SK-N-SH (cell line): ENCODE results near the gene SPEF1. TPM values are rescaled to one million over a fixed set of nuclear protein-coding genes. Genes with fewer than 3 reads are reported as not detected.

Source experiments
- CTCF ChIA-PET: fragments of 300-600, 350-600 bp; formaldehyde crosslinking; extraction: SDS; loops from one replicate; lab custom pipeline; 2021; lab: Yijun Ruan, JAX
- POLR2A ChIA-PET: fragments of 350-600 bp; sonication (Branson Sonifier 250); formaldehyde crosslinking; extraction: SDS; loops from one replicate; lab custom pipeline; 2020; ENCODE audit warnings: antibody characterized with exemption, inconsistent platforms; lab: Yijun Ruan, JAX
- DNase-seq: peaks from one replicate; pipeline ENCODE4 v3.0.0; 2012
- H2AFZ ChIP-seq: fragments of 200-600 bp; sonication (generic); 2 replicates; pipeline ENCODE4 v1.8.1; 2016; ENCODE audit warnings: antibody characterized with exemption, mild to moderate bottlenecking, low read depth
- H3F3A ChIP-seq: fragments of 200-600 bp; sonication (generic); replicated peaks from 2 replicates; pipeline ENCODE3; 2016; ENCODE audit warnings: antibody characterized with exemption, mild to moderate bottlenecking; ENCODE audit not compliant: insufficient read depth
- H3K27ac ChIP-seq, 2 experiments: fragments of 200-500 bp in 1 of 2; fragments of 200-600 bp in 1 of 2; sonication (Bioruptor generic) in 1 of 2; sonication (generic), shearing (Covaris generic) in 1 of 2; 2 replicates each; pipeline versions ENCODE4 v1.5.1 to v1.6.1; 2014 to 2016; ENCODE audit warnings: low read depth in 2 of 2, inconsistent platforms in 1 of 2, low read length in 1 of 2, mild to moderate bottlenecking in 1 of 2, mixed read lengths in 1 of 2
- H3K27me3 ChIP-seq: fragments of 200-600 bp; sonication (generic), shearing (Covaris generic); 2 replicates; pipeline ENCODE4 v1.6.1; 2016; ENCODE audit warnings: mixed run types; ENCODE audit not compliant: insufficient read depth
- H3K36me3 ChIP-seq, 2 experiments: fragments of 200-500 bp in 1 of 2; fragments of 200-600 bp in 1 of 2; sonication (Bioruptor generic) in 1 of 2; sonication (generic) in 1 of 2; replicated peaks in 1 of 2; 2 replicates each; pipeline versions ENCODE3 to v1.5.1; 2014 to 2016; ENCODE audit warnings: low read length in 1 of 2, mild to moderate bottlenecking in 1 of 2; ENCODE audit not compliant: insufficient read depth in 2 of 2, control insufficient read depth in 1 of 2
- H3K4me1 ChIP-seq, 2 experiments: fragments of 200-500 bp in 1 of 2; fragments of 200-600 bp in 1 of 2; sonication (Bioruptor generic) in 1 of 2; sonication (generic), shearing (Covaris generic) in 1 of 2; 2 replicates each; pipeline versions ENCODE4 v1.5.1 to v1.6.1; 2014 to 2016; ENCODE audit warnings: low read depth in 1 of 2, low read length in 1 of 2, mixed run types in 1 of 2; ENCODE audit not compliant: insufficient read depth in 2 of 2, control insufficient read depth in 1 of 2
- H3K4me2 ChIP-seq: fragments of 200-600 bp; sonication (generic), shearing (Covaris generic); 2 replicates; pipeline ENCODE4 v1.6.1; 2017; ENCODE audit warnings: mixed run types
- H3K4me3 ChIP-seq, 2 experiments: fragments of 200-500 bp in 1 of 2; fragments of 200-600 bp in 1 of 2; sonication (Bioruptor generic) in 1 of 2; sonication (generic), shearing (Covaris generic) in 1 of 2; 2 replicates each; pipeline versions ENCODE4 v1.5.1 to v1.8.1; 2014 to 2016; ENCODE audit warnings: low read depth in 2 of 2, inconsistent platforms in 1 of 2, low read length in 1 of 2, mild to moderate bottlenecking in 1 of 2, mixed read lengths in 1 of 2, moderate library complexity in 1 of 2
- H3K79me2 ChIP-seq: fragments of 200-600 bp; sonication (generic); 2 replicates; pipeline ENCODE4 v1.8.1; 2017; ENCODE audit warnings: mild to moderate bottlenecking; ENCODE audit not compliant: insufficient read depth
- H3K9ac ChIP-seq: fragments of 200-600 bp; sonication (generic); 2 replicates; pipeline ENCODE4 v1.6.1; 2017; ENCODE audit warnings: mixed run types
- H3K9me2 ChIP-seq: fragments of 200-600 bp; sonication (generic); 2 replicates; pipeline ENCODE4 v1.6.1; 2017; ENCODE audit warnings: mixed run types
- H3K9me3 ChIP-seq: fragments of 200-600 bp; sonication (generic); 2 replicates; pipeline ENCODE4 v1.6.1; 2017; ENCODE audit warnings: mixed run types, mild to moderate bottlenecking, moderate library complexity
- H4K20me1 ChIP-seq: fragments of 200-600 bp; sonication (generic); 2 replicates; pipeline ENCODE4 v1.6.1; 2017; ENCODE audit warnings: mild to moderate bottlenecking, mixed run types; ENCODE audit not compliant: insufficient read depth
- CTCF ChIP-seq: fragments of 200-600 bp; sonication (generic); IDR thresholded peaks from 2 replicates; pipeline ENCODE4 v1.6.1; 2017; ENCODE audit warnings: antibody characterized with exemption, mild to moderate bottlenecking, moderate library complexity
- ELF1 ChIP-seq: IDR thresholded peaks from 2 replicates; pipeline ENCODE4 v1.4.0; 2012
- EZH2phosphoT487 ChIP-seq: fragments of 200-600 bp; sonication (generic); IDR thresholded peaks from 2 replicates; pipeline ENCODE4 v1.6.1; 2017; ENCODE audit warnings: low read depth, mixed run types, mild to moderate bottlenecking, antibody characterized with exemption, moderate library complexity, borderline replicate concordance
- FOXJ3 ChIP-seq: sonication (generic); formaldehyde crosslinking; IDR thresholded peaks from 2 replicates; pipeline ENCODE4 v1.5.1; 2020; ENCODE audit warnings: mild to moderate bottlenecking, missing genetic modification reagents
- GATA2 ChIP-seq: sonication (generic); formaldehyde crosslinking; IDR thresholded peaks from 2 replicates; pipeline ENCODE4 v1.5.0; 2020; ENCODE audit warnings: mild to moderate bottlenecking, missing genetic modification reagents
- IRF3 ChIP-seq: fragments of 150-350 bp; IDR thresholded peaks from 2 replicates; pipeline ENCODE4 v1.6.1; 2016; ENCODE audit warnings: mild to moderate bottlenecking, low read depth, low read length
- NFIC ChIP-seq: IDR thresholded peaks from 2 replicates; pipeline ENCODE4 v1.4.0; 2012; ENCODE audit warnings: borderline replicate concordance
- RAD21 ChIP-seq: IDR thresholded peaks from 2 replicates; pipeline ENCODE4 v1.6.1; 2012; ENCODE audit warnings: mild to moderate bottlenecking, low read length
- TAF1 ChIP-seq: IDR thresholded peaks from 2 replicates; pipeline ENCODE4 v1.6.1; 2012; ENCODE audit warnings: low read depth, mild to moderate bottlenecking, low read length, moderate library complexity, borderline replicate concordance
- TEAD4 ChIP-seq: IDR thresholded peaks from 2 replicates; pipeline ENCODE4 v1.4.0; 2012; ENCODE audit warnings: mild to moderate bottlenecking, borderline replicate concordance; ENCODE audit not compliant: insufficient read depth
- USF1 ChIP-seq: IDR thresholded peaks from 2 replicates; pipeline ENCODE4 v1.4.0; 2012; ENCODE audit warnings: low read depth, borderline replicate concordance
- USF2 ChIP-seq: fragments of 150-350 bp; IDR thresholded peaks from 2 replicates; pipeline ENCODE4 v1.6.1; 2017; ENCODE audit warnings: antibody characterized with exemption, low read length, low read depth, borderline replicate concordance
- YY1 ChIP-seq: IDR thresholded peaks from 2 replicates; pipeline ENCODE4 v1.4.0; 2012; ENCODE audit warnings: low read depth, mild to moderate bottlenecking
- WGBS: methylation state at CpG from one replicate; pipeline ENCODE4 v1.1.6; 2017; ENCODE audit warnings: low lambda C conversion rate; 5-methylcytosine and 5-hydroxymethylcytosine counted together
- polyA plus RNA-seq, 3 experiments: library from polyadenylated mRNA; depleted of rRNA; stranded (reverse); fragments of >200 nt; gene quantifications; 2 replicates each; pipeline ENCODE4 v1.2.3, GENCODE V29; 2012

The SPEF1 gene
- polyA plus RNA-seq, 1 of the 3 experiments (the other 2 are of a cell fraction) = 1.6 TPM

GRCh38 chr20:3820048-3820900 lies 39.0 kb upstream of the SPEF1 start, which contains the start of gene AP5S1 (continued):
- TF ChIP-seq EZH2phosphoT487 (no peak), CTCF (peak; percentile 98), TAF1 (peak; percentile 66; the same call in 1 of the 2 replicates), NFIC (no peak), USF1 (no peak; the same call in 1 of the 2 replicates), YY1 (peak; percentile 92), ELF1 (0 out of 2 replicates have a peak, but pooled peaks have one; percentile 39), RAD21 (peak; percentile 64), TEAD4 (no peak), FOXJ3 (no peak), GATA2 (CRISPR knock-in tag) (no peak)

- TF ChIP-seq IRF3 = no peak
- no peak for TF ChIP-seq USF2
- peak overlapping the region; percentile 92 to 97 for H3K27ac ChIP-seq
- no peaks in the 10 kb centered on the region for H4K20me1 ChIP-seq
- no peaks in the 10 kb centered on the region for H3F3A ChIP-seq
- no peaks in the 10 kb centered on the region for H3K9me3 ChIP-seq
- H3K27me3 ChIP-seq = no peaks in the 10 kb centered on the region
- peaks cover 11 to 23% of the 10 kb centered on the region in 2 experiments; a peak in 2 of 4 replicates for H3K4me1 ChIP-seq
- DNase-seq = no peak
- peaks cover 12 to 21% of the 10 kb centered on the region in 2 experiments for H3K36me3 ChIP-seq
- H3K4me2 ChIP-seq = peak overlapping the region; percentile 91
- peak overlapping the region; percentile 93 for H3K9ac ChIP-seq
- H3K79me2 ChIP-seq = peaks cover 17% of the 10 kb centered on the region
- peak overlapping the region; percentile 67; the same call in 1 of the 2 replicates for H2AFZ ChIP-seq
- no peaks in the 10 kb centered on the region for H3K9me2 ChIP-seq
- H3K4me3 ChIP-seq = peak overlapping the region; percentile 80 to 84
- POLR2A ChIA-PET = interaction anchor here (0.5 to 2.0 kb wide), 11 partner anchors 15 to 1167 kb away, joined by 3 to 20 read pairs (median 4); partner anchors contain the start of genes ADISSP, CDC25B, CENPB and NOP56
- 79% methylated on average over 20 of the region's 20 CpGs for WGBS
- CTCF ChIA-PET = interaction anchor here (0.7 to 8.8 kb wide), 27 partner anchors 8 to 533 kb away, joined by 3 to 161 read pairs (median 7); partner anchors contain the start of genes ADISSP, CDC25B, CENPB and MAVS
These were observed 38.3 kb upstream of the SPEF1 start for GRCh38 chr20:3819411-3820047.
